HG03039 (cell line): Measurements from ENCODE around the gene SELENOK.
"Not testable (repeated sequence)": the region's sequence is repeated elsewhere in the genome, so short reads cannot be mapped to it uniquely, and the experiment has no call there.

ENCODE experiments used
- ATAC-seq: cut with Tn5 transposase; IDR thresholded peaks from one replicate; pipeline ENCODE4 v1.9.1; 2021; ENCODE audit warnings: mild to moderate bottlenecking, moderate library complexity; ENCODE audit not compliant: unreplicated experiment

The SELENOK gene

DNA sequence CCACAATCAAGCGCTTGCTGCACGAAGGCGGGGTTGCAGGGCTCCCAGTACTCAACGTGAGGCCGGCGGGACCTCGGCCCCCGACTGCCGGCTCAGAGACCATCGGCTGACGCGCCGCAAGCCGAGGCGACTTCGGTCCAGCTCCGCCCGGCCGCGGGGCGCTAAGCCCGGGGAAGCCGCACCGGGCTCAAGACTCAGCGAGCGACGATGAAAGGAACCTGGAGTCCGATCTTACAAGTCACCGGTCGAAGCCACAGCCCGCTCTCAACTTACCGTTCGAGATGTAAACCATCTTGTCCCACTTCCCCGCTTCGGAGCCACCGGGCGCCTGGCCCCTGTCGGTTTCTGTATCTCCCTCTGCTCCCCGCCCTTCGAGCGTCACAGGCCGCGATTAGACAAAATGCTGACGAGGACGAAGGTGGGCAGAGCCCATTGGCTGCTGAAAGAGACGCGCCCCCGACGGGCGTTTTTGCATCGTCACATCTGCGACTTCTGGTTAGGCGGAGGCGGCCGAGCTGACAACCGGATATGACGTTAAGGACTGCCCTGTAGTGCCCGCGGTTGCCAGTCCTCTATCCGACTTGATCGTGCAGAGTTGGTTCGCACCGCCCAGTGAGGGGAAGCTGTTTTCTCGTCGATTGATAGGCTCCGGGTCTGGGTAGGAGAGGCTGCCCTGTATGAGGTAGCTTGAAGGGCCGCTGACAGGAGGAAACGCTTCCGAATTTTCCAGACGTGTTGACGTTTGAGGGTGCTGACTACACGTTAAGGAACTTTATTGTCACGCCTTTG lies at the start of gene SELENOK:
TSS of gene SELENOK (minus strand) at position 363 of the 789 bp plus-strand sequence.
- peak; percentile 96 for ATAC-seq

- no peak for ATAC-seq
Measured at GRCh38 chr3:53941184-53941583, 49.5 kb upstream of the SELENOK start.

DNA sequence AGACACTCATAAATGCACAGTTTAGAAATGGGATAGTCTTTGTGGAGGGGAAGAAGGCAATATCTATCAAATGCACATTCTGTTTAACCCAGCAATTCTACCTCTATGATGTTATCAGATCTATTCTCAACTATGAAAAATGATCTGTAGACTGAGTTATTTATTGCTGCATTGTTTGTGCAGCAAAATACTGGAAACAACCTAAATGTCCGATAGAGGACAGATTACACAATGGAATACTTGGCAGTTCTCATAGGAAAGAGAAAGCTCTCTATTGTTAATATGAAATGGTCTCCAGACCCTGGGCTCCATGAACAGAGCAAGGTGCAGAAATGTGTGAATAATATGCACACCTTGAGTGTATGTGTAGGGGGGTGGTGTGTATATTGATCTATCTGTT lies 49.0 kb upstream of the SELENOK start:
- no peak for ATAC-seq

- no peak for ATAC-seq
Measured at GRCh38 chr3:53939813-53940212, 48.2 kb upstream of the SELENOK start.

DNA sequence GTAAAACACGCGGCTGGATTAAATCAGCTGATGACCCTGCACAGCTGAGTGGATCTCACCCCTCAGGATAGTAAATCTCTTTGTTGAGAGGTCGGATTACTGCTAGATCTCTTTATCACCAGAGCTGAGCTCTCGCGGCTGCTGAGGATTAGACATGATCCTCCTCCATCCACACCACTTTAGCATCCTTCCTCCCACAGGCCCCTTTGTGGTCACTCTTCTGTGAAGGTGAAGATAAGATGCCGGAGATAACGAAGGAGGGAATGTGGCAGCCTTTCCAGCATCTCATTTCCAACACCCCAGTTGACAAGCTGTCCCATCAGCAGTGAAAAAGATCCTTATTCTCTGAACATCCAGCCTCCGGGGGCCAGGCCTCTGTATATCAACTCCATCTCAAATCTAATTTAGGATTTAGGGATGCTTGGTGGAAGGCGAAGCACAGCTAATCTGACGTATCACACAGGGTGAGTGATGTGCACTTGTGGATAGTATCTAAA lies 47.5 kb upstream of the SELENOK start:
- ATAC-seq, result no peak

- no peak for ATAC-seq
Measured at GRCh38 chr3:53938645-53939044, 47.0 kb upstream of the SELENOK start.

- no peak for ATAC-seq
Measured at GRCh38 chr3:53936347-53936746, 44.7 kb upstream of the SELENOK start.

GRCh38 chr3:53935283-53935901 lies 43.7 kb upstream of the SELENOK start:
- ATAC-seq, result no peak

DNA sequence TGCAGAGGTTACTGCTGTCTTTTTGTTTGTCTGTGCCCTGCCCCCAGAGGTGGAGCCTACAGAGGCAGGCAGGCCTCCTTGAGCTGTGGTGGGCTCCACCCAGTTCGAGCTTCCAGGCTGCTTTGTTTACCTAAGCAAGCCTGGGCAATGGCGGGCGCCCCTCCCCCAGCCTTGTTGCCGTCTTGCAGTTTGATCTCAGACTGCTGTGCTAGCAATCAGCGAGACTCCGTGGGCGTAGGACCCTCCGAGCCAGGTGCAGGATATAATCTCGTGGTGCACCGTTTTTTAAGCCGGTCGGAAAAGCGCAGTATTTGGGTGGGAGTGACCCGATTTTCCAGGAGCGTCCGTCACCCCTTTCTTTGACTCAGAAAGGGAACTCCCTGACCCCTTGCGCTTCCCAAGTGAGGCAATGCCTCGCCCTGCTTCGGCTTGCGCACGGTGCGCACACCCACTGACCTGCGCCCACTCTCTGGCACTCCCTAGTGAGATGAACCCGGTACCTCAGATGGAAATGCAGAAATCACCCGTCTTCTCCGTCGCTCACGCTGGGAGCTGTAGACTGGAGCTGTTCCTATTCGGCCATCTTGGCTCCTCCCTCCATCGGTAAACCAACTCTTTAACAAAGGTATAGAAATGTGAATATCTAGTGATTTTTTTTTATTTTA lies 35.7 kb upstream of the SELENOK start:
- ATAC-seq, result not testable (repeated sequence)

- no peak for ATAC-seq
Measured at GRCh38 chr3:53921296-53921695, 29.6 kb upstream of the SELENOK start.

DNA sequence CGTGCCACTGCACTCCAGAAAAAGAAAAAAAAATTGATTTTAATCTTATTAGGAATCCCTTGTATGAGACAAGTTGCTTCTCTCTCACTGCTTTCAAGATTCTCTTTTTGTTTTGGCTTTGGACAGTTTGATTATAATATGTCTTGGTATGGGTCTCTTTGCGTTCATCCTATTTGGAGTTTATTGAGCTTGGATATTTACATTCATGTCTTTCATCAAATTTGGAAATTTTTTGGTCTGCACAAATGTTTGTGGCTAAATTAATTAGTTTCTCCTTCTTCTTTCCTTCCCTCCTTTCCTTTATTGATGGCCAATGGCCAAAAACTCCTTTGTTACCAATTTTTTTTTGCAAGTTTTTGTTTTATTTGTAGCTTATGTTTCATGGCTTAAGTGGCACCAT lies 28.1 kb upstream of the SELENOK start:
- ATAC-seq, result no peak

DNA sequence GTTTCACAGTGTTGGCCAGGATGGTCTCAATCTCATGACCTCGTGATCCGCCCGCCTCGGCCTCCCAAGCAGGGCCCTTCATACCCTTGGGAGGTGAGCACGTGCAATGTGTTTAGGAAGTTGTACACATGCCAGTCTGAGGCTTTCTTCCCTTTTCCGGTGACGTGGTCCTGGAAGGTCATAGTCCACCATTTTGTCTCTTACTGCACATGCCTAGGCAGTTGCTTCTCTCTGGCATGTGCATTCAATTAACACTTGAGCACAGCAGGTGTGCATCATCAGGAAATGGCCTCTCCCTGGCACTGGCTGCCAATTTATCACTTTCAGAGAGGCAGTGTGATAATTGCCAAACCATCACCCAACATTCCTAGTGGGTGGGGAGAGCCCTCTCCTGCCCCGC lies 21.7 kb upstream of the SELENOK start:
- no peak for ATAC-seq

DNA sequence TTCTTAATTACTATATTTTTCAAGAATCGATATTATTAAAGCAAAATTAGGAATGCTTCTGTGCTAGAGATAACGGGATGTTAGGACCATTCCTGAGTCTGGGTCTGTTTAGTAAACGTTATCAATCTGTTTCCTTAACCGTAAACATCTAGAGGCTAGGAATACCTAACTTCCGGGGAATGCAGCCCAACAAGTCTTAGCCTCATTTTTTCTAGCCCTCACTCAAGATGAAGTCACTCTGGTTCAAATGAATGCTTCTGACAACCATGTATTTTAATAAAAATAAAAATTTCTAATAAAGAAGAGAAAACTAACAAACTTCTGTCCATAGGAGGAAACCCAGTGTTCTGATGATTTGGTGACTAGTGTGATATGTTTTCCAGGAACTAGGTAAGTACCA lies 11.1 kb upstream of the SELENOK start:
- ATAC-seq, result no peak

- no peak for ATAC-seq
Measured at GRCh38 chr3:53902067-53902466, 10.4 kb upstream of the SELENOK start.

GRCh38 chr3:53900666-53901331 lies 9.1 kb upstream of the SELENOK start:
- ATAC-seq, result no peak

- ATAC-seq, result no peak
Measured at GRCh38 chr3:53899750-53900149, 8.1 kb upstream of the SELENOK start.

DNA sequence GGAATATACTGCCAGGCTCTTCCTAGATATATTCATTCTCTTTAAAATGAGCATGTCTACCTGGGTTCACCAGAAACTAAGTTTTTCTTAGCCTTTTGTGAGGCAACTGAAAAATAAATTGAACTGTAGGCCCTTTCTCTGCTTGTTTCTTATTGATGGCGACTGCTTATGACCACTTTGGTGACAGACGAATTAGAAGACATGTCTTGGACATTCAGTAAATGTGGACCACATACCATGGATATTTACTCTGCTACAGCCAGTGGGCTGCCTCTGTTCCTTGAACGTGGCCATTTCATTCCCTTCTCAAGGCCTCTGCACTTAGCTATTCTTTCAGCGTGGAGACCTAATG lies 603 bp upstream of the SELENOK start:
- ATAC-seq, result no peak

DNA sequence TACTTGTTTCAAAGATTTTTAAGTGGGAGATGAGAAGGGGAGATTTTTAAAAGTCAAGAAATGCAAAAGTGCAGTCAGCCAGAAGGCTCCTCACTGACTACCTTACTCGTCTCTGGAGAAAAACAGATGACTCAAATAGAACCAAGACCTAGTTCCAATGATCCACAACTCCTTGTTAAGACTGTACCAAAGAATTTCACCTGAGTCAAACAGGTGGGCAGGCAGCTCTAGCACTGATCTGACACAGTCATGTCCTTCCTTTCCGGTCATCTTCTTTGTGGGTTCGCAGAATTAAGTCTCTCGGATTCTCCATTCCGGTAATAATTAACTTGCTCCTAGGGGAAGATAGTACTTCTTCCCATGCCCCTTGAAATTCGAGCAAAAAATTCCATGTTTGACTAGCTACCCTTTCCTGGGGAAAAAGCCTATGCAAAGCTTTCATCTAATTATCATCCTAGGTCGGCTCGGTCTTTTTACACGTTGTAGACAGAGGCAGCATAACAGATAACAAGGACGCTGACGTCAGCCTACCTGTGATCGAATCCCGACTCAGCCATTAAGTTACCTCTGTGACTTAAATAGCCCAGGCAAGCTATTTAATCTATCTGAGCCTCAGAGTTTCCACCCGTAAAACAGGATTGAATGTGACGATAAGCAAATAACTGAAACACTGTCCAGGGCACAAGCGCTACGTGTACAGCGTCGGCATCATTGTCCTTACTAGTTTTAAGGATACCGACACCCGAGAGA lies 758 bp downstream of the SELENOK start:
- ATAC-seq, result no peak

DNA sequence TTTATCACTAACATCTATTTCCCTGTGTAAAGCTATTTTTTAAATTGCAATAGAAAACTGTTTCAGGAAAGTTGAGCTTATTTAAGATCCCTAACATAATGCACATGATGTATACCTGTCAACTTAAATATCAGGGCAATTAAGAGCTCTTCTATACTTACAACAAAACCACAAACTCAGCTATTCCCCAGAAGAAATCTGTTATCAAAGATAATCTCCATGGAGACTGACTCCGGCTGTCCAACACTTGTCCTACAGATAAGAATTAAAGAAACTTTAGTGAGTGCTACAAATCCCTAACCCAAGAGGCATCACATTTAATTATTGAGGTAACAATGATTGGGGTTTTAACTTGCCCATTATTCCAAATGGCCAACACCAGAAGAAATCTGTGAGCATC lies 3.4 kb downstream of the SELENOK start:
- no peak for ATAC-seq

DNA sequence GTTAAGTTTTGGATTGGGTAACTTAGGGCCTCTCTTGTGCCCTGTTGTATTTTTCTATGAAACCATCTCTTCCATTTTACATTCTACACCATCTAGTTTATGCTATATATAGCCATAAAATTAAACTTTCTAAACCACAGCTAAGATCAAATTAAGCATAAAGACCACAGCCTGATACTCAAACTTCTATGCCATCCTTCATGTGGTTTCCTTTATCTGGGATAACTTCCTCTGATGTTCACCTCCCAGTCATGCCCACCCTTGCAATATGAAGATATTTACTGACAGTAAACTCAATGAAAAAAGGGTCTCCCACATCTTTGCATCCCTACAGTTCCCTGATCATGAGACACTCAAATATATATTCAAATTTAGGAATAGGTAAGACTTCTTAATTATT lies 4.2 kb downstream of the SELENOK start:
- no peak for ATAC-seq

DNA sequence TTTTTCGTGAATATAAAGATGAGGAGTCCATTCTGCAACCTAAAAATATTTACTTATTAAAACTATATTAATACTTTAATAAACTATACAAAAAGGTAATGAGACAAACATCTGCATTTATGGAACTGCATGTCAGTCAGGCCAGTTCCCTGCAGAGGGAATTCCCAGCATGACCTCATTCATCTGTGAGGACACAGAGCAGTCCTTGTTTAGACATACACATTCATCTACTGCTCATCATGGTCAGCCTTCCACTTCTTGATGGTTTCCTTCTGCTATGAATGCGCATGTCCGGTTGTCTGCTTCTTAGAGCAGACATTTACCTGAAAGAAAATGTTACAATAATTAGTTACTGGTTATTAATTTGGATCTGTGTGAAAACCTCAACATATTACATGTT lies 6.4 kb downstream of the SELENOK start:
- peak; percentile 37 for ATAC-seq
